IMR-90 (cell line): Measurements from ENCODE around the gene RELL1.

Experiments
- POLR2A ChIP-seq: IDR thresholded peaks from 2 replicates; pipeline ENCODE4 v1.6.1; 2012; ENCODE audit warnings: mild to moderate bottlenecking, low read depth, low read length
- TF ChIP-seq, protein P1 (sequence below): conservative IDR thresholded peaks from 2 replicates; pipeline ENCODE4 v1.5.1; 2012; ENCODE audit warnings: mild to moderate bottlenecking, low read depth, low read length, improper control_type of control experiment
- TF ChIP-seq, protein P2 (sequence below): fragments of 150-350 bp; IDR thresholded peaks from 2 replicates; pipeline ENCODE4 v1.6.1; 2017; ENCODE audit warnings: mild to moderate bottlenecking, antibody characterized with exemption, low read length, low read depth

DNA sequence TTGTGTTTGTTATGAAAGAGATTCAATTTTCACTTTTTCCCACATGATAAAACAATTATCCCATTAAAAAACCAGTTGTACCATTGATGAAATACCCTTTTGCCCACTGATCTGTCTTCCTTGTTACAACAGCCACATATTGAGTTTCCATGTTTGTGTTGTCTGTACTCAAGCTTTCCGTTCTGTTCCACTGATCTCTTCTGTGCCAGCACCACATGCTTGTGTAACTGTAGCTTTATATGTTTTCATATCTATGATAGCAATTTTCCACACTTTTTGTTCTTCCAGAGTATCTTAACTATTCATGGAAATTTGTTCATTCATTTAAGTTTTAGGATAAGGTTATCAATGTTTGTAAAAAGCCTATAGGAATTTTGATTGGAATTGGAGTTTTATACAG, 24.3 kb upstream of the RELL1 start:
- no peak for TF ChIP-seq POLR2A
- TF ChIP-seq, protein P1, sequence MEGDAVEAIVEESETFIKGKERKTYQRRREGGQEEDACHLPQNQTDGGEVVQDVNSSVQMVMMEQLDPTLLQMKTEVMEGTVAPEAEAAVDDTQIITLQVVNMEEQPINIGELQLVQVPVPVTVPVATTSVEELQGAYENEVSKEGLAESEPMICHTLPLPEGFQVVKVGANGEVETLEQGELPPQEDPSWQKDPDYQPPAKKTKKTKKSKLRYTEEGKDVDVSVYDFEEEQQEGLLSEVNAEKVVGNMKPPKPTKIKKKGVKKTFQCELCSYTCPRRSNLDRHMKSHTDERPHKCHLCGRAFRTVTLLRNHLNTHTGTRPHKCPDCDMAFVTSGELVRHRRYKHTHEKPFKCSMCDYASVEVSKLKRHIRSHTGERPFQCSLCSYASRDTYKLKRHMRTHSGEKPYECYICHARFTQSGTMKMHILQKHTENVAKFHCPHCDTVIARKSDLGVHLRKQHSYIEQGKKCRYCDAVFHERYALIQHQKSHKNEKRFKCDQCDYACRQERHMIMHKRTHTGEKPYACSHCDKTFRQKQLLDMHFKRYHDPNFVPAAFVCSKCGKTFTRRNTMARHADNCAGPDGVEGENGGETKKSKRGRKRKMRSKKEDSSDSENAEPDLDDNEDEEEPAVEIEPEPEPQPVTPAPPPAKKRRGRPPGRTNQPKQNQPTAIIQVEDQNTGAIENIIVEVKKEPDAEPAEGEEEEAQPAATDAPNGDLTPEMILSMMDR = no peak
- TF ChIP-seq, protein P2, sequence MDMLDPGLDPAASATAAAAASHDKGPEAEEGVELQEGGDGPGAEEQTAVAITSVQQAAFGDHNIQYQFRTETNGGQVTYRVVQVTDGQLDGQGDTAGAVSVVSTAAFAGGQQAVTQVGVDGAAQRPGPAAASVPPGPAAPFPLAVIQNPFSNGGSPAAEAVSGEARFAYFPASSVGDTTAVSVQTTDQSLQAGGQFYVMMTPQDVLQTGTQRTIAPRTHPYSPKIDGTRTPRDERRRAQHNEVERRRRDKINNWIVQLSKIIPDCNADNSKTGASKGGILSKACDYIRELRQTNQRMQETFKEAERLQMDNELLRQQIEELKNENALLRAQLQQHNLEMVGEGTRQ = no peak
